Vagina (tissue), 2 donors: Measurements from ENCODE around the gene GRIK3.

Experiments used
- POLR2A ChIP-seq, 2 donors: fragments of 450-650 bp; IDR thresholded peaks; one replicate each; pipeline ENCODE4 v1.6.1; 2017; ENCODE audit warnings: antibody characterized with exemption in 2 of 2, mild to moderate bottlenecking in 2 of 2, moderate library complexity in 2 of 2
- POLR2AphosphoS5 ChIP-seq, 2 donors: sonication (generic); formaldehyde crosslinking; IDR thresholded peaks; one replicate each; pipeline ENCODE4 v1.9.0; 2017; ENCODE audit warnings: antibody characterized with exemption in 2 of 2, mild to moderate bottlenecking in 2 of 2, low read depth in 1 of 2; ENCODE audit not compliant: insufficient read depth in 1 of 2
- TF ChIP-seq, protein P1 (sequence below), 3 experiments: fragments of 450-650 bp in 2 of 3; fragments of 200-600 bp in 1 of 3; sonication (generic) in 1 of 3; IDR thresholded peaks; one replicate each; pipeline ENCODE4 v1.5.1; 2017 to 2019; ENCODE audit warnings: antibody characterized with exemption in 3 of 3, mild to moderate bottlenecking in 2 of 3, moderate library complexity in 2 of 3

DNA sequence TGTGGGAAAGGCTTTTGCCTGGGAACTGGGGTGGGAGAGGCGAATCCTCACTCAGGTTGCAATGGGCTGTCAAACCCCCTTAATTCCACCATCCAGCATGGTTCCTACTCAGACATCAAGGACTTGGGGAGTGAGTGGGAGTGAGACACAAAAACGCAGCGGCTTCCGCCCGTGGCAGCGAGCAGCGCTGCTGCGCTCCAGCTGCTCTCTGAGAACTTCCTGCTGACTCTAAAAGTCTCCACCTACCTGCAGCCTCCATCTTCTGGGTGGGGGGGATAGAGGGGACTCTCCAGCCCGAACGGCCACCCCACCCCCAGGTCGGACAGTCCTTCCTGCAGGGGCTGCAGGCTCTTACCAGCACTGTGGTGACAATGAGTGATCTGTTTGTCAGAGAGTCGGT, 184.4 kb downstream of the GRIK3 start:
- no peak for TF ChIP-seq POLR2A (IDR thresholded peaks at IDR 0.05)
- TF ChIP-seq, protein P1, sequence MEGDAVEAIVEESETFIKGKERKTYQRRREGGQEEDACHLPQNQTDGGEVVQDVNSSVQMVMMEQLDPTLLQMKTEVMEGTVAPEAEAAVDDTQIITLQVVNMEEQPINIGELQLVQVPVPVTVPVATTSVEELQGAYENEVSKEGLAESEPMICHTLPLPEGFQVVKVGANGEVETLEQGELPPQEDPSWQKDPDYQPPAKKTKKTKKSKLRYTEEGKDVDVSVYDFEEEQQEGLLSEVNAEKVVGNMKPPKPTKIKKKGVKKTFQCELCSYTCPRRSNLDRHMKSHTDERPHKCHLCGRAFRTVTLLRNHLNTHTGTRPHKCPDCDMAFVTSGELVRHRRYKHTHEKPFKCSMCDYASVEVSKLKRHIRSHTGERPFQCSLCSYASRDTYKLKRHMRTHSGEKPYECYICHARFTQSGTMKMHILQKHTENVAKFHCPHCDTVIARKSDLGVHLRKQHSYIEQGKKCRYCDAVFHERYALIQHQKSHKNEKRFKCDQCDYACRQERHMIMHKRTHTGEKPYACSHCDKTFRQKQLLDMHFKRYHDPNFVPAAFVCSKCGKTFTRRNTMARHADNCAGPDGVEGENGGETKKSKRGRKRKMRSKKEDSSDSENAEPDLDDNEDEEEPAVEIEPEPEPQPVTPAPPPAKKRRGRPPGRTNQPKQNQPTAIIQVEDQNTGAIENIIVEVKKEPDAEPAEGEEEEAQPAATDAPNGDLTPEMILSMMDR (IDR thresholded peaks at IDR 0.05) = no peak
- TF ChIP-seq POLR2AphosphoS5 (IDR thresholded peaks at IDR 0.05; ENCODE audit: insufficient read depth in 1 of 2, low read depth in 1 of 2) = no peak
